PC-3 (cell line): ENCODE measurements around the gene KRTAP19-2. TPM values are rescaled to one million over a fixed set of nuclear protein-coding genes. Genes with fewer than 3 reads are reported as not detected.

Source experiments
- ATAC-seq: fragments of 200-7000 bp; cut with Tn5 transposase; 2 replicates; pipeline ENCODE4 v1.9.1; 2020; ENCODE audit warnings: mild to moderate bottlenecking, moderate library complexity
- BruUV-seq: library from RNA; stranded (reverse); fragments of 400-500 nt; replicated peaks from 2 replicates; lab custom pipeline; 2021; lab: Mats Ljungman, UMichigan
- CTCF ChIA-PET: fragments of 300-600 bp; sonication (Branson Sonifier 250); formaldehyde crosslinking; loops from one replicate; lab custom pipeline; 2022; ENCODE audit warnings: antibody characterized with exemption; lab: Charles Lee
- POLR2A ChIA-PET: fragments of 300-600 bp; sonication (Branson Sonifier 250); formaldehyde crosslinking; loops from one replicate; lab custom pipeline; 2022; ENCODE audit warnings: antibody characterized with exemption; ENCODE audit not compliant: unreplicated experiment; lab: Charles Lee
- DNase-seq: peaks from one replicate; pipeline ENCODE4 v3.0.0-alpha.2; 2015
- H2AFZ ChIP-seq: fragments of 300-600 bp; sonication (generic); 2 replicates; pipeline ENCODE4 v1.6.0; 2016; ENCODE audit warnings: antibody characterized with exemption, low read length
- H3F3A ChIP-seq: fragments of 300-600 bp; sonication (generic); one replicate; pipeline ENCODE4 v1.6.0; 2017; ENCODE audit warnings: antibody characterized with exemption, low read length, control low read depth, mild to moderate bottlenecking; ENCODE audit not compliant: unreplicated experiment
- H3K27ac ChIP-seq: fragments of 300-600 bp; sonication (generic); 2 replicates; pipeline ENCODE4 v1.5.1; 2016; ENCODE audit warnings: mild to moderate bottlenecking, low read length
- H3K27me3 ChIP-seq: fragments of 300-600 bp; sonication (generic); 2 replicates; pipeline ENCODE4 v1.6.1; 2016; ENCODE audit warnings: low read length, mixed read lengths
- H3K36me3 ChIP-seq: fragments of 300-600 bp; sonication (generic); 2 replicates; pipeline ENCODE4 v1.6.1; 2016; ENCODE audit warnings: low read depth, mixed run types, low read length, mixed read lengths
- H3K4me1 ChIP-seq: fragments of 300-600 bp; sonication (generic); 2 replicates; pipeline ENCODE4 v1.5.1; 2016; ENCODE audit warnings: low read length; ENCODE audit not compliant: insufficient read depth
- H3K4me2 ChIP-seq: fragments of 300-600 bp; sonication (generic); 2 replicates; pipeline ENCODE4 v1.6.0; 2016; ENCODE audit warnings: low read length
- H3K4me3 ChIP-seq: fragments of 300-600 bp; sonication (generic); 2 replicates; pipeline ENCODE4 v1.5.1; 2016; ENCODE audit warnings: mild to moderate bottlenecking, low read length, mixed read lengths
- H3K79me2 ChIP-seq: fragments of 300-600 bp; sonication (generic); 2 replicates; pipeline ENCODE4 v1.6.1; 2017; ENCODE audit warnings: low read length, mixed read lengths
- H3K9ac ChIP-seq: fragments of 300-600 bp; sonication (generic); 2 replicates; pipeline ENCODE4 v1.6.0; 2016; ENCODE audit warnings: mild to moderate bottlenecking, low read length
- H3K9me2 ChIP-seq: fragments of 300-600 bp; sonication (generic); replicated peaks from 2 replicates; pipeline ENCODE4 v1.6.1; 2016; ENCODE audit warnings: mixed run types, low read length, mixed read lengths
- H3K9me3 ChIP-seq: fragments of 300-600 bp; sonication (generic); 2 replicates; pipeline ENCODE4 v1.6.1; 2016; ENCODE audit warnings: low read length, mixed read lengths
- H4K20me1 ChIP-seq: fragments of 300-600 bp; sonication (generic); 2 replicates; pipeline ENCODE4 v1.6.1; 2016; ENCODE audit warnings: low read length, mixed read lengths
- CTCF ChIP-seq: fragments of 300-600 bp; sonication (generic); conservative IDR thresholded peaks from 2 replicates; pipeline ENCODE4 v1.5.1; 2017; ENCODE audit warnings: antibody characterized with exemption, low read depth, mild to moderate bottlenecking, low read length
- EZH2 ChIP-seq: fragments of 300-600 bp; sonication (generic); IDR thresholded peaks from one replicate; pipeline ENCODE4 v1.6.1; 2017; ENCODE audit warnings: antibody characterized with exemption, mild to moderate bottlenecking, low read length; ENCODE audit not compliant: unreplicated experiment
- EZH2phosphoT487 ChIP-seq: fragments of 300-600 bp; sonication (generic); IDR thresholded peaks from 2 replicates; pipeline ENCODE4 v1.6.1; 2018; ENCODE audit warnings: mild to moderate bottlenecking, antibody characterized with exemption, low read length, borderline replicate concordance
- intact Hi-C: fragments of 100-400 bp; cut with micrococcal nuclease; formaldehyde crosslinking; loops from 2 replicates; pipeline ENCODE4 v1.9.0; 2023
- total RNA-seq: library from RNA; depleted of rRNA; stranded (reverse); fragments of >200 nt; gene quantifications from 2 replicates; pipeline ENCODE4 v1.2.3, GENCODE V29; 2014; rRNA removed

KRTAP19-2 gene
- total RNA-seq, 1 experiment from 2014 or later = not detected

- CTCF ChIA-PET = no interaction called here
These were observed 47.3 kb downstream of the KRTAP19-2 start, which contains the start of gene KRTAP15-1 for GRCh38 chr21:30439975-30440374. TSS of gene KRTAP15-1 (plus strand) at chr21:30440275. CDS start at chr21:30440328, 53 bp downstream.

More at GRCh38 chr21:30439975-30440374, 47.3 kb downstream of the KRTAP19-2 start, which contains the start of gene KRTAP15-1:
- no peak for DNase-seq
- Histone ChIP-seq H3F3A (no peaks in the 10 kb centered on the region), H3K79me2 (no peaks in the 10 kb centered on the region), H3K27me3 (peaks cover 35% of the 10 kb centered on the region), H3K9me2 (no peaks in the 10 kb centered on the region), H2AFZ (no peak within 1 kb of the TSS), H3K9ac (no peak within 1 kb of the TSS), H3K36me3 (no peaks in the 10 kb centered on the region), H3K27ac (no peak within 1 kb of the TSS), H3K4me1 (peaks cover 5% of the 10 kb centered on the region; the same call in 1 of the 2 replicates), H3K4me2 (no peak within 1 kb of the TSS), H3K4me3 (no peak within 1 kb of the TSS), H4K20me1 (no peaks in the 10 kb centered on the region), H3K9me3 (no peaks in the 10 kb centered on the region)
- intact Hi-C loops = loop anchor here (10.0 kb wide), 1 partner anchor 645 kb away; no protein-coding TSS in a partner anchor
- TF ChIP-seq EZH2phosphoT487 (no peak), EZH2 (no peak), CTCF (no peak)
- no TSS peak for BruUV-seq
- ATAC-seq = no peak
- POLR2A ChIA-PET = no interaction called here

Other genes with a start within 250 kb of the KRTAP19-2 start
- not detected in 2 replicates for gene KRTAP24-1, start 204.5 kb downstream of the KRTAP19-2 start, total RNA-seq
- not detected in 2 replicates for gene KRTAP25-1, start 197.9 kb downstream of the KRTAP19-2 start, total RNA-seq
- gene KRTAP26-1, start 167.1 kb downstream of the KRTAP19-2 start, total RNA-seq = not detected in 2 replicates
- gene KRTAP27-1, start 149.7 kb downstream of the KRTAP19-2 start, total RNA-seq = not detected in 2 replicates
- gene KRTAP23-1, start 138.8 kb downstream of the KRTAP19-2 start, total RNA-seq = not detected in 2 replicates
- gene KRTAP13-2, start 115.2 kb downstream of the KRTAP19-2 start, total RNA-seq = not detected in 2 replicates
- not detected in 2 replicates for gene KRTAP13-1, start 91.4 kb downstream of the KRTAP19-2 start, total RNA-seq
- not detected in 2 replicates for gene KRTAP13-3, start 61.5 kb downstream of the KRTAP19-2 start, total RNA-seq
- not detected in 2 replicates for gene KRTAP13-4, start 57.2 kb downstream of the KRTAP19-2 start, total RNA-seq
- gene KRTAP15-1, start 47.2 kb downstream of the KRTAP19-2 start, total RNA-seq = not detected in 2 replicates
- not detected in 2 replicates for gene KRTAP19-1, start 7.1 kb downstream of the KRTAP19-2 start, total RNA-seq
- not detected in 2 replicates for gene KRTAP19-3, start 4.6 kb upstream of the KRTAP19-2 start, total RNA-seq
- gene KRTAP19-4, start 9.7 kb upstream of the KRTAP19-2 start, total RNA-seq = not detected in 2 replicates
- gene KRTAP19-5, start 14.7 kb upstream of the KRTAP19-2 start, total RNA-seq = not detected in 2 replicates
- not detected in 2 replicates for gene KRTAP19-6, start 54.4 kb upstream of the KRTAP19-2 start, total RNA-seq
- gene KRTAP19-7, start 73.9 kb upstream of the KRTAP19-2 start, total RNA-seq = not detected in 2 replicates
- gene KRTAP22-2, start 103.0 kb upstream of the KRTAP19-2 start, total RNA-seq = not detected in 2 replicates
- not detected in 2 replicates for gene KRTAP6-3, start 105.0 kb upstream of the KRTAP19-2 start, total RNA-seq
- not detected in 2 replicates for gene KRTAP6-2, start 111.5 kb upstream of the KRTAP19-2 start, total RNA-seq
- gene KRTAP22-1, start 113.7 kb upstream of the KRTAP19-2 start, total RNA-seq = not detected in 2 replicates
- gene KRTAP6-1, start 126.5 kb upstream of the KRTAP19-2 start, total RNA-seq = not detected in 2 replicates
- gene KRTAP20-1, start 129.0 kb upstream of the KRTAP19-2 start, total RNA-seq = not detected in 2 replicates
- not detected in 2 replicates for gene KRTAP20-4, start 133.2 kb upstream of the KRTAP19-2 start, total RNA-seq
- gene KRTAP20-2, start 147.8 kb upstream of the KRTAP19-2 start, total RNA-seq = 0.51 TPM in 1 of 2 replicates, not detected in the other
- not detected in 2 replicates for gene KRTAP20-3, start 155.4 kb upstream of the KRTAP19-2 start, total RNA-seq
- gene KRTAP21-3, start 231.3 kb upstream of the KRTAP19-2 start, total RNA-seq = not detected in 2 replicates